ENCODE measurements around the gene DLL4.

DNA sequence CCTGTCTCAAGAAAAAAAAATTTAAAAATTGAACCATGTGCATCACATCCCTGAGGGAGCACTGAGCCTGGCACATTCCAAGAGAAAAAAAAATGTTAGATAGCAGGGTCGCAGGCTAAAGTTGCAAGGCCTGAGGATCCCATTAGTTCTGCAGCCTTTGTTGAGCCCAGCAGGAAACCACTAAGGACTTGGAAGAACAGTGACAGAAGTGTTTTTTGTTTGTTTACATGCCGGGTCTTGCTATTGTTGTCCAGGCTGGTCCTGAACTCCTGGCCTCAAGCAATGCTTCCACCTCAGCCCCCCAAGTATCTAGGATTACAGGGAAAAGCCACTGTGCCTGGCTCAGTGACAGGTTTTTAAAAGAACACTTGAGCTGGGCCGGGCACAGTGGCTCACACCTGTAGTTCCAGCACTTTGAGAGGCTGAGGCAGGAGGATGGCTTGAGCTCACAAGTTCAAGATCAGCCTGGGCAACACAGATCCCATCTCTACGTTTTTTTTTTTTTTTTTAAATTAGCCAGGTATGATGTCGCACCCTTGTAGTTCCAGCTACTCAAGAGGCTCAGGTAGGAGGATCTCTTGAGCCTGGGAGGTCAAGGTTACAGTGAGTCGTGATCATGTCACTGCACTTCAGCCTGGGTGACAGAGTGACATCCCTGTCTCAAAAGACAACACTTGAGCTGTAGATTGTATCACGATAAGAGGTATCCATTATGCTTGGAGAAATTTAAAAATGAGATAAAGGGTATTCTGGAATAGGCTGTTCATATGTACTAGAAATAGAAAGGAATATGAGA is 39.3 kb downstream of the DLL4 start:
- TF ChIP-seq, protein P1, sequence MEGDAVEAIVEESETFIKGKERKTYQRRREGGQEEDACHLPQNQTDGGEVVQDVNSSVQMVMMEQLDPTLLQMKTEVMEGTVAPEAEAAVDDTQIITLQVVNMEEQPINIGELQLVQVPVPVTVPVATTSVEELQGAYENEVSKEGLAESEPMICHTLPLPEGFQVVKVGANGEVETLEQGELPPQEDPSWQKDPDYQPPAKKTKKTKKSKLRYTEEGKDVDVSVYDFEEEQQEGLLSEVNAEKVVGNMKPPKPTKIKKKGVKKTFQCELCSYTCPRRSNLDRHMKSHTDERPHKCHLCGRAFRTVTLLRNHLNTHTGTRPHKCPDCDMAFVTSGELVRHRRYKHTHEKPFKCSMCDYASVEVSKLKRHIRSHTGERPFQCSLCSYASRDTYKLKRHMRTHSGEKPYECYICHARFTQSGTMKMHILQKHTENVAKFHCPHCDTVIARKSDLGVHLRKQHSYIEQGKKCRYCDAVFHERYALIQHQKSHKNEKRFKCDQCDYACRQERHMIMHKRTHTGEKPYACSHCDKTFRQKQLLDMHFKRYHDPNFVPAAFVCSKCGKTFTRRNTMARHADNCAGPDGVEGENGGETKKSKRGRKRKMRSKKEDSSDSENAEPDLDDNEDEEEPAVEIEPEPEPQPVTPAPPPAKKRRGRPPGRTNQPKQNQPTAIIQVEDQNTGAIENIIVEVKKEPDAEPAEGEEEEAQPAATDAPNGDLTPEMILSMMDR (IDR thresholded peaks at IDR 0.05): no peak
- TF ChIP-seq POLR2A (IDR thresholded peaks at IDR 0.05): no peak
- TF ChIP-seq POLR2AphosphoS5 (IDR thresholded peaks at IDR 0.05): no peak

Data from breast epithelium (tissue), 3 donors.